Measurements from ENCODE around the gene HOXD3.

GRCh38 chr2:176178757-176179295, 21.7 kb downstream of the HOXD3 start:
- no peak for TF ChIP-seq CTCF (IDR thresholded peaks at IDR 0.05; ENCODE audit: low read depth, low read length)
- TF ChIP-seq POLR2A (IDR thresholded peaks at IDR 0.05; ENCODE audit: extremely low read depth, insufficient read length): no peak
- TF ChIP-seq MAX (IDR thresholded peaks at IDR 0.05; ENCODE audit: low read depth, low read length): no peak
- TF ChIP-seq MYC (IDR thresholded peaks at IDR 0.05; ENCODE audit: low read depth, low read length): no peak
